NT2/D1 (cell line): ENCODE measurements around the gene RFTN1.

Experiments used
- SUZ12 ChIP-seq: IDR thresholded peaks from 2 replicates; pipeline ENCODE4 v1.6.1; 2011; ENCODE audit not compliant: insufficient read length, insufficient read depth; ENCODE audit errors: extremely low read depth
- ZNF274 ChIP-seq: IDR thresholded peaks from 2 replicates; pipeline ENCODE4 v1.6.1; 2011; ENCODE audit warnings: mild to moderate bottlenecking, low read depth, low read length

GRCh38 chr3:16486951-16487480 is 26.5 kb downstream of the RFTN1 start:
- TF ChIP-seq ZNF274 (no peak), SUZ12 (no peak)
